H1 (cell line): ENCODE results near the gene DNAJB11. TPM values are rescaled to one million over a fixed set of nuclear protein-coding genes. Genes with fewer than 3 reads are reported as not detected.

Experiments used
- CTCF ChIA-PET: fragments of 300-600 bp; sonication (Branson Sonifier 250); formaldehyde crosslinking; loops from one replicate; lab custom pipeline; 2021; ENCODE audit not compliant: partially characterized antibody; lab: Charles Lee
- POLR2A ChIA-PET: fragments of 300-600 bp; sonication (Branson Sonifier 250); formaldehyde crosslinking; loops from one replicate; lab custom pipeline; 2021; ENCODE audit warnings: inconsistent platforms; ENCODE audit not compliant: partially characterized antibody; lab: Charles Lee
- DNase-seq, 2 experiments: peaks; one replicate each; pipeline versions ENCODE4 v3.0.0 to v3.0.0-alpha.2; 2010 to 2022; ENCODE audit warnings: low spot score in 2 of 2, low read depth in 1 of 2, mixed read lengths in 1 of 2
- FAIRE-seq: peaks from 2 replicates; lab custom pipeline; 2011; peaks lifted over from hg19 to GRCh38; lab: Jason Lieb, UNC
- H2AFZ ChIP-seq: 2 replicates; pipeline ENCODE4 v1.8.1; 2012; ENCODE audit warnings: low read length, inconsistent platforms
- H2AK5ac ChIP-seq: 2 replicates; pipeline ENCODE4 v1.6.1; 2013; ENCODE audit warnings: low read depth, low read length
- H2BK120ac ChIP-seq: replicated peaks from 2 replicates; pipeline ENCODE3; 2013; ENCODE audit warnings: low read depth, low read length, inconsistent platforms
- H2BK12ac ChIP-seq: 2 replicates; pipeline ENCODE4 v1.6.1; 2013; ENCODE audit warnings: low read depth, low read length
- H2BK15ac ChIP-seq: 2 replicates; pipeline ENCODE4 v1.6.1; 2013; ENCODE audit warnings: low read length
- H2BK20ac ChIP-seq: 2 replicates; pipeline ENCODE4 v1.6.1; 2013; ENCODE audit warnings: low read length
- H2BK5ac ChIP-seq: 2 replicates; pipeline ENCODE4 v1.6.1; 2013; ENCODE audit warnings: low read depth, low read length
- H3K14ac ChIP-seq: 2 replicates; pipeline ENCODE4 v1.6.1; 2013; ENCODE audit warnings: inconsistent platforms; ENCODE audit not compliant: insufficient read length
- H3K18ac ChIP-seq: 2 replicates; pipeline ENCODE4 v1.6.1; 2013; ENCODE audit warnings: low read length; ENCODE audit errors: extremely low read depth
- H3K23ac ChIP-seq: 2 replicates; pipeline ENCODE4 v1.6.1; 2013; ENCODE audit warnings: inconsistent platforms; ENCODE audit not compliant: insufficient read length
- H3K23me2 ChIP-seq: 2 replicates; pipeline ENCODE4 v1.6.1; 2013; ENCODE audit warnings: low read depth, low read length
- H3K27ac ChIP-seq: 2 replicates; pipeline ENCODE4 v1.6.1; 2011; ENCODE audit warnings: low read depth, low read length, inconsistent platforms
- H3K27me3 ChIP-seq, 4 experiments: replicated peaks in 1 of 4; 1 replicate in 1 of 4; 2 replicates in 3 of 4; pipeline versions ENCODE4 v1.6.1 to v1.8.1; 2011 to 2013; ENCODE audit warnings: low read length in 3 of 4, mild to moderate bottlenecking in 3 of 4, inconsistent platforms in 2 of 4, mixed read lengths in 2 of 4, moderate library complexity in 1 of 4; ENCODE audit not compliant: control insufficient read depth in 3 of 4, insufficient read depth in 3 of 4; ENCODE audit errors: extremely low read depth in 1 of 4
- H3K36me3 ChIP-seq, 4 experiments: 2 replicates each; pipeline versions ENCODE4 v1.6.1 to v1.8.1; 2011 to 2013; ENCODE audit warnings: mild to moderate bottlenecking in 4 of 4, low read length in 3 of 4, moderate library complexity in 2 of 4, control low read depth in 1 of 4, inconsistent platforms in 1 of 4; ENCODE audit not compliant: insufficient read depth in 4 of 4, control insufficient read depth in 2 of 4
- H3K4ac ChIP-seq: replicated peaks from 2 replicates; pipeline ENCODE3; 2013; ENCODE audit warnings: low read length, low read depth, mixed read lengths, inconsistent platforms; ENCODE audit not compliant: insufficient read length
- H3K4me1 ChIP-seq, 4 experiments: replicated peaks in 1 of 4; 1 replicate in 1 of 4; 2 replicates in 3 of 4; pipeline versions ENCODE4 v1.6.1 to v1.8.1; 2011 to 2013; ENCODE audit warnings: low read length in 3 of 4, inconsistent platforms in 2 of 4, mixed read lengths in 1 of 4; ENCODE audit not compliant: insufficient read depth in 4 of 4, control insufficient read depth in 3 of 4
- H3K4me2 ChIP-seq, 2 experiments: 2 replicates each; pipeline versions ENCODE4 v1.6.1 to v1.8.1; 2011 to 2013; ENCODE audit warnings: low read depth in 2 of 2, low read length in 2 of 2, control low read depth in 1 of 2, inconsistent platforms in 1 of 2, mild to moderate bottlenecking in 1 of 2; ENCODE audit not compliant: insufficient read depth in 1 of 2
- H3K4me3 ChIP-seq, 4 experiments: fragments of 200-600, 300-600 bp in 1 of 4; sonication (generic), shearing (Covaris generic), sonication (Bioruptor Twin) in 1 of 4; 2 replicates each; pipeline versions ENCODE4 v1.5.1 to v1.8.1; 2011 to 2016; ENCODE audit warnings: low read length in 4 of 4, low read depth in 3 of 4, control low read depth in 2 of 4, inconsistent platforms in 2 of 4, mild to moderate bottlenecking in 2 of 4, mixed read lengths in 1 of 4, moderate library complexity in 1 of 4; ENCODE audit not compliant: insufficient read depth in 2 of 4; ENCODE audit errors: extremely low read depth in 1 of 4
- H3K56ac ChIP-seq: replicated peaks from 2 replicates; pipeline ENCODE3; 2013; ENCODE audit warnings: low read depth, mild to moderate bottlenecking, mixed read lengths, low read length, inconsistent platforms; ENCODE audit not compliant: insufficient read length
- H3K79me1 ChIP-seq: 2 replicates; pipeline ENCODE4 v1.6.1; 2013; ENCODE audit warnings: low read depth, low read length, control low read depth
- H3K79me2 ChIP-seq, 2 experiments: 2 replicates each; pipeline versions ENCODE4 v1.6.1 to v1.8.1; 2012 to 2013; ENCODE audit warnings: low read length in 2 of 2, mild to moderate bottlenecking in 2 of 2, inconsistent platforms in 1 of 2; ENCODE audit not compliant: insufficient read depth in 2 of 2, control insufficient read depth in 1 of 2
- H3K9ac ChIP-seq, 4 experiments: replicated peaks in 1 of 4; 1 replicate in 1 of 4; 2 replicates in 3 of 4; pipeline versions ENCODE4 v1.6.1 to v1.8.1; 2011 to 2013; ENCODE audit warnings: low read depth in 3 of 4, low read length in 3 of 4, control low read depth in 2 of 4, mild to moderate bottlenecking in 2 of 4, moderate library complexity in 2 of 4, inconsistent platforms in 1 of 4; ENCODE audit errors: extremely low read depth in 1 of 4
- H3K9me3 ChIP-seq, 2 experiments: 2 replicates each; pipeline versions ENCODE4 v1.6.1 to v1.8.1; 2012 to 2013; ENCODE audit warnings: mild to moderate bottlenecking in 2 of 2, moderate library complexity in 2 of 2, control low read depth in 1 of 2, inconsistent platforms in 1 of 2, low read depth in 1 of 2, low read length in 1 of 2, mixed read lengths in 1 of 2; ENCODE audit not compliant: insufficient read depth in 2 of 2
- H4K20me1 ChIP-seq, 2 experiments: replicated peaks in 1 of 2; 2 replicates each; pipeline versions ENCODE3 to v1.8.1; 2011 to 2013; ENCODE audit warnings: inconsistent platforms in 2 of 2, low read length in 2 of 2, mild to moderate bottlenecking in 1 of 2; ENCODE audit not compliant: insufficient read depth in 2 of 2, control insufficient read depth in 1 of 2
- H4K5ac ChIP-seq: 2 replicates; pipeline ENCODE4 v1.6.1; 2013; ENCODE audit warnings: low read length, low read depth, mixed read lengths, inconsistent platforms; ENCODE audit not compliant: insufficient read length
- H4K8ac ChIP-seq: 2 replicates; pipeline ENCODE4 v1.8.0; 2013; ENCODE audit warnings: mild to moderate bottlenecking, moderate library complexity, low read length, inconsistent platforms; ENCODE audit not compliant: insufficient read depth; ENCODE audit errors: extremely low read depth
- H4K91ac ChIP-seq: replicated peaks from 2 replicates; pipeline ENCODE3; 2013; ENCODE audit warnings: low read length, mixed read lengths, inconsistent platforms; ENCODE audit not compliant: insufficient read length
- ASH2L ChIP-seq: fragments of 200-600, 300-600 bp; sonication (generic); IDR thresholded peaks from one replicate; pipeline ENCODE4 v1.7.1; 2017; ENCODE audit warnings: low read length
- BCL11A ChIP-seq, 2 experiments: IDR thresholded peaks; one replicate each; pipeline ENCODE4 v1.6.1; 2011; ENCODE audit warnings: low read depth in 2 of 2, low read length in 2 of 2, mild to moderate bottlenecking in 2 of 2
- CBX5 ChIP-seq: fragments of 300-800, 300-1000 bp; sonication (generic); IDR thresholded peaks from 2 replicates; pipeline ENCODE4 v1.7.1; 2016; ENCODE audit warnings: antibody characterized with exemption, low read length, low read depth
- CEBPB ChIP-seq: IDR thresholded peaks from 2 replicates; pipeline ENCODE4 v1.6.1; 2012; ENCODE audit warnings: low read depth, low read length
- CHD1 ChIP-seq: IDR thresholded peaks from 2 replicates; pipeline ENCODE4 v1.6.1; 2012; ENCODE audit warnings: low read depth, low read length, improper control_type of control experiment
- CHD2 ChIP-seq: IDR thresholded peaks from 2 replicates; pipeline ENCODE4 v1.6.1; 2012; ENCODE audit warnings: low read length, improper control_type of control experiment
- EP300 ChIP-seq, 2 experiments: IDR thresholded peaks; 1 replicate in 1 of 2; 2 replicates in 1 of 2; pipeline ENCODE4 v1.6.1; 2011 to 2012; ENCODE audit warnings: low read depth in 2 of 2, low read length in 2 of 2, mild to moderate bottlenecking in 2 of 2, borderline replicate concordance in 1 of 2, inconsistent platforms in 1 of 2, moderate library complexity in 1 of 2
- HDAC6 ChIP-seq: IDR thresholded peaks from one replicate; pipeline ENCODE4 v1.7.1; 2012; ENCODE audit warnings: low read depth, mild to moderate bottlenecking, inconsistent platforms, low read length, moderate library complexity
- NANOG ChIP-seq: IDR thresholded peaks from 2 replicates; pipeline ENCODE4 v1.6.1; 2011; ENCODE audit warnings: low read length, low read depth, mild to moderate bottlenecking, inconsistent platforms; ENCODE audit not compliant: insufficient read depth, poor library complexity, severe bottlenecking
- NRF1 ChIP-seq: IDR thresholded peaks from 2 replicates; pipeline ENCODE4 v1.6.1; 2011; ENCODE audit warnings: mild to moderate bottlenecking, low read depth, low read length, improper control_type of control experiment
- PHF8 ChIP-seq: fragments of 200-600 bp; sonication (generic); conservative IDR thresholded peaks from 2 replicates; pipeline ENCODE4 v1.7.1; 2012; ENCODE audit warnings: low read depth, mild to moderate bottlenecking, inconsistent platforms, low read length, moderate library complexity
- POLR2AphosphoS5 ChIP-seq: IDR thresholded peaks from 2 replicates; pipeline ENCODE4 v1.6.1; 2011; ENCODE audit warnings: low read depth, low read length
- RXRA ChIP-seq: IDR thresholded peaks from 2 replicates; pipeline ENCODE4 v1.6.1; 2011; ENCODE audit warnings: low read depth, mild to moderate bottlenecking, low read length, moderate library complexity; ENCODE audit not compliant: insufficient read depth
- SIN3A ChIP-seq, 2 experiments: IDR thresholded peaks in 1 of 2; conservative IDR thresholded peaks in 1 of 2; 2 replicates each; pipeline ENCODE4 v1.6.1; 2011 to 2012; ENCODE audit warnings: low read length in 2 of 2, improper control_type of control experiment in 1 of 2, low read depth in 1 of 2, mild to moderate bottlenecking in 1 of 2
- TBP ChIP-seq: IDR thresholded peaks from 2 replicates; pipeline ENCODE4 v1.6.1; 2011; ENCODE audit warnings: low read depth, low read length, improper control_type of control experiment
- WGBS, 2 experiments: shearing (Covaris generic) in 1 of 2; methylation state at CpG; one replicate each; pipeline versions ENCODE4 v1.1.6 to v1.1.7; 2013 to 2015; ENCODE audit warnings: low lambda C conversion rate in 2 of 2, mixed read lengths in 2 of 2, inconsistent platforms in 1 of 2, low coverage in 1 of 2, missing lambda C conversion rate in 1 of 2; ENCODE audit not compliant: insufficient replicate concordance in 2 of 2, insufficient coverage in 1 of 2, insufficient read length in 1 of 2; ENCODE audit errors: extremely low coverage in 1 of 2, missing lambda C conversion rate in 1 of 2; 5-methylcytosine and 5-hydroxymethylcytosine counted together
- polyA plus RNA-seq, 7 experiments: library from polyadenylated mRNA; depleted of rRNA in 3 of 7; stranded (reverse) in 5 of 7; unstranded in 2 of 7; fragments of >200 nt in 5 of 7; fragments of 200-250 nt in 2 of 7; gene quantifications; 1 replicate in 5 of 7; 2 replicates in 1 of 7; 4 replicates in 1 of 7; pipeline versions ENCODE4 v1.2.1 to v1.2.3, GENCODE V29; 2011 to 2013; ENCODE audit warnings: missing spikeins in 2 of 7, mixed read lengths in 2 of 7
- total RNA-seq: library from RNA; stranded (reverse); fragmentation: NEBNext Ultra II Directional; extraction: Animal tissue kit (Norgen Biotek cat#: 25700); gene quantifications from 2 replicates; pipeline ENCODE4 v1.2.1, GENCODE V29; 2021

Gene DNAJB11
- total and polyA plus RNA-seq, 2 of the 8 experiments (the other 6 are each of a cell fraction or from before 2014, with no cell fraction given): 14.6 to 63.9 TPM

DNA sequence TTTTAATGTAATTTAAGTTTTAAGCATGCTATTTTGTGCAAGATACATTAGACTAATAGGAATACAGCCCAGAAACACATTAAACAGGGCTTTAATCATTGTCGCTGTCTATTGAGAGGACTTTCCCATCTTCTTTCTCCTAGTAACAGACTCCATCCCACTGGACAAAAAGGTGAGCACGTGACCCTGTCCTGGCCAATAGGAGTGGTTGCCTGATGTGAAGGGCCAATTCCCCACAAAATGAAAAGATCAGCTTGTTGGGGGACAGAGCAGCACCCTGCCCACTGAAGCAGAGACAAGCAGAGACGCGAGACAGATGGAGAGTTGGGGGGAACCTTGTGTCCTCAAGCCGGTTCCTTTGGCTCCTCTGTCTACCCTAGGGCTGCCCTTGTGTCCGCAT, 47.5 kb upstream of the DNAJB11 start:
- ChIA-PET POLR2A (interaction anchor here (0.6 kb wide), 1 partner anchor 426 kb away, joined by 3 read pairs; no protein-coding TSS in a partner anchor), CTCF (interaction anchor here (1.5 kb wide), 1 partner anchor 17 kb away, joined by 5 read pairs; no protein-coding TSS in a partner anchor)
- Histone ChIP-seq H2BK15ac (no peak overlapping the region), H3K9ac (no peak overlapping the region), H3K36me3 (no peaks in the 10 kb centered on the region), H3K9me3 (no peaks in the 10 kb centered on the region), H3K79me1 (no peaks in the 10 kb centered on the region), H3K23me2 (peaks cover 2% of the 10 kb centered on the region; the same call in 1 of the 2 replicates), H3K18ac (no peak overlapping the region), H4K20me1 (no peaks in the 10 kb centered on the region), H3K27me3 (no peaks in the 10 kb centered on the region; a peak in 1 of 7 replicates), H3K79me2 (no peaks in the 10 kb centered on the region), H2BK20ac (no peak overlapping the region), H4K91ac (no peak overlapping the region), H3K4me2 (no peak overlapping the region), H3K23ac (no peak overlapping the region), H2AFZ (no peak overlapping the region), H3K14ac (no peak overlapping the region), H2BK120ac (no peak overlapping the region), H2BK12ac (no peak overlapping the region), H3K4ac (no peak overlapping the region), H3K27ac (no peak overlapping the region), H4K8ac (no peak overlapping the region), H3K56ac (no peak overlapping the region), H3K4me1 (no peaks in the 10 kb centered on the region), H3K4me3 (no peak overlapping the region), H2BK5ac (no peak overlapping the region), H4K5ac (no peak overlapping the region), H2AK5ac (no peak overlapping the region)
- 75% methylated on average over 6 of the region's 6 CpGs; no CpG with 5 or more reads in 1 of the 2 experiments for WGBS, 2 experiments
- no peak for FAIRE-seq
- peak in 1 of 2 experiments; percentile 27 for DNase-seq
- TF ChIP-seq BCL11A (IDR thresholded peaks at IDR 0.05; ENCODE audit: low read depth in 2 of 2, low read length in 2 of 2) (no peak), ASH2L (no peak), CBX5 (no peak), NANOG (no peak), SIN3A (conservative IDR thresholded peaks at IDR 0.05 in 1 of 2, IDR thresholded peaks at IDR 0.05 in 1 of 2; ENCODE audit: low read depth in 1 of 2, low read length in 2 of 2) (no peak), EP300 (IDR thresholded peaks at IDR 0.05; ENCODE audit: borderline replicate concordance in 1 of 2, low read depth in 2 of 2, low read length in 2 of 2) (no peak), NRF1 (no peak), RXRA (no peak), HDAC6 (no peak), PHF8 (no peak), TBP (no peak), CEBPB (no peak), POLR2AphosphoS5 (no peak), CHD2 (no peak), CHD1 (no peak)
